Sigmoid colon (tissue), 7 donors: ENCODE data around the gene COL28A1. TPM values are rescaled to one million over a fixed set of nuclear protein-coding genes. Genes with fewer than 3 reads are reported as not detected.

Experiments used
- DNase-seq: peaks from one replicate; pipeline ENCODE4 v3.0.0-alpha.2; 2019
- H3K27ac ChIP-seq, 4 donors: fragments of 200-600 bp; sonication (generic); one replicate each; pipeline ENCODE4 v1.5.1; 2016 to 2019; ENCODE audit warnings: mild to moderate bottlenecking in 1 of 4
- H3K27me3 ChIP-seq, 3 donors: fragments of 200-600 bp; sonication (generic); one replicate each; pipeline ENCODE4 v1.5.1; 2019; ENCODE audit warnings: mild to moderate bottlenecking in 1 of 3
- H3K36me3 ChIP-seq, 4 donors: fragments of 200-600 bp; sonication (generic); one replicate each; pipeline ENCODE4 v1.5.1; 2016 to 2019
- H3K4me1 ChIP-seq, 4 donors: fragments of 200-600 bp; sonication (generic); one replicate each; pipeline ENCODE4 v1.5.1; 2017 to 2019
- H3K4me3 ChIP-seq, 4 donors: fragments of 200-600 bp; sonication (generic); one replicate each; pipeline ENCODE4 v1.5.1; 2017 to 2019; ENCODE audit warnings: mild to moderate bottlenecking in 2 of 4, moderate library complexity in 1 of 4
- H3K9me3 ChIP-seq, 4 donors: fragments of 200-600 bp in 3 of 4; sonication (generic) in 3 of 4; one replicate each; pipeline versions ENCODE4 v1.5.1 to v1.6.1; 2013 to 2019
- EP300 ChIP-seq, 4 donors: sonication (generic); formaldehyde crosslinking; IDR thresholded peaks; one replicate each; pipeline ENCODE4 v1.6.1; 2017; ENCODE audit warnings: antibody characterized with exemption in 4 of 4
- POLR2A ChIP-seq, 2 donors: fragments of 450-650 bp; IDR thresholded peaks; one replicate each; pipeline ENCODE4 v1.6.1; 2016; ENCODE audit warnings: antibody characterized with exemption in 2 of 2, mild to moderate bottlenecking in 2 of 2, moderate library complexity in 2 of 2
- POLR2AphosphoS5 ChIP-seq, 4 donors: sonication (generic); formaldehyde crosslinking; IDR thresholded peaks; one replicate each; pipeline ENCODE4 v1.6.1; 2017; ENCODE audit warnings: antibody characterized with exemption in 4 of 4
- WGBS, 2 donors: extraction: QIAGEN DNeasy Blood & Tissue Kit; methylation state at CpG; one replicate each; pipeline ENCODE4 v1.1.7; 2013; 5-methylcytosine and 5-hydroxymethylcytosine counted together
- intact Hi-C: fragments of 100-400 bp; cut with DNase I; formaldehyde crosslinking; loops from one replicate; pipeline ENCODE4 v1.15.1; 2023
- polyA plus RNA-seq, 3 donors: library from polyadenylated mRNA; stranded (reverse); fragments of 200-250 nt; gene quantifications; one replicate each; pipeline ENCODE4 v1.2.3, GENCODE V29; 2013
- total RNA-seq, 4 donors: library from RNA; depleted of rRNA; stranded (reverse); fragments of >200 nt; gene quantifications; one replicate each; pipeline ENCODE4 v1.1.0, GENCODE V29; 2016
- TF ChIP-seq, protein P1 (sequence below), 4 experiments: fragments of 450-650 bp in 3 of 4; fragments of 200-600 bp in 1 of 4; IDR thresholded peaks; one replicate each; pipeline ENCODE4 v1.5.1; 2016 to 2019; ENCODE audit warnings: antibody characterized with exemption in 4 of 4, mild to moderate bottlenecking in 3 of 4, moderate library complexity in 2 of 4
- donor health status: healthy with polysubstance abuse.
- donor health status: Bipolar disorder and iron deficiency.
- donor health status: healthy.

COL28A1 gene
- total and polyA plus RNA-seq, 7 donors = 0.60 to 25.5 (median 9.9) TPM

DNA sequence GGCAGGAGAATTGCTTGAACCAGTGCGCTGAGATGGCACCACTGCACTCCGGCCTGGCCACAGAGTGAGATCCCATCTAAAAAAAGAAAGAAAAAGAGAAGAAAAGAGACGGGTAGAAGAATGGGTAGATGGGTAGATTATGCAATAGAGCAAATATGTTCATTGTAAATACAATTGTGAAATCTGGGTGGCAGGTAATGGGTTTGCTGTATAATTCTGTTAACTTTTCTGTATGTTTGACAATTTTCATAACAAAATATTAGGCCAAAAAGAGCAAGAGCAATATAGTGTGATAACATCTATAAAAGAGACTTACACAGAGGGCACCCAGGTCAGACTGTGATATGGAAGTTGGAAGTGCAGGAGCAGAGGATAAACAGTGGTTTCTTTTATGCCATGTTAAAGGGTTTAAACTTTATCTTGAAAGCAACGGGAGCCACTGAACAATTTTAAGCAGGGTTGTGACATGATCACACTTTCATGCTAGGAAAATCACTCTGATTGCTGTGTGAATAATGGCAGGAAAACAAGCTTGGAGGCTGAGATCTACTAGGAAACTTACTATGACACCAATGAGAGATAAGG, 6.7 kb upstream of the COL28A1 start:
- Histone ChIP-seq H3K27ac (no peak overlapping the region), H3K4me3 (no peak overlapping the region), H3K4me1 (no peaks in the 10 kb centered on the region), H3K27me3 (no peaks in the 10 kb centered on the region), H3K36me3 (no peaks in the 10 kb centered on the region), H3K9me3 (no peaks in the 10 kb centered on the region)
- TF ChIP-seq, protein P1, sequence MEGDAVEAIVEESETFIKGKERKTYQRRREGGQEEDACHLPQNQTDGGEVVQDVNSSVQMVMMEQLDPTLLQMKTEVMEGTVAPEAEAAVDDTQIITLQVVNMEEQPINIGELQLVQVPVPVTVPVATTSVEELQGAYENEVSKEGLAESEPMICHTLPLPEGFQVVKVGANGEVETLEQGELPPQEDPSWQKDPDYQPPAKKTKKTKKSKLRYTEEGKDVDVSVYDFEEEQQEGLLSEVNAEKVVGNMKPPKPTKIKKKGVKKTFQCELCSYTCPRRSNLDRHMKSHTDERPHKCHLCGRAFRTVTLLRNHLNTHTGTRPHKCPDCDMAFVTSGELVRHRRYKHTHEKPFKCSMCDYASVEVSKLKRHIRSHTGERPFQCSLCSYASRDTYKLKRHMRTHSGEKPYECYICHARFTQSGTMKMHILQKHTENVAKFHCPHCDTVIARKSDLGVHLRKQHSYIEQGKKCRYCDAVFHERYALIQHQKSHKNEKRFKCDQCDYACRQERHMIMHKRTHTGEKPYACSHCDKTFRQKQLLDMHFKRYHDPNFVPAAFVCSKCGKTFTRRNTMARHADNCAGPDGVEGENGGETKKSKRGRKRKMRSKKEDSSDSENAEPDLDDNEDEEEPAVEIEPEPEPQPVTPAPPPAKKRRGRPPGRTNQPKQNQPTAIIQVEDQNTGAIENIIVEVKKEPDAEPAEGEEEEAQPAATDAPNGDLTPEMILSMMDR (IDR thresholded peaks at IDR 0.05) = no peak
- no peak for TF ChIP-seq POLR2AphosphoS5 (IDR thresholded peaks at IDR 0.05)
- TF ChIP-seq POLR2A (IDR thresholded peaks at IDR 0.05) = no peak
- TF ChIP-seq EP300 (IDR thresholded peaks at IDR 0.05) = no peak
- no peak for DNase-seq
- intact Hi-C loops = loop anchor here (5.0 kb wide), 1 partner anchor 440 kb away; no protein-coding TSS in a partner anchor
- 46 to 70% methylated on average over 4 of the region's 4 CpGs for WGBS, 2 donors

DNA sequence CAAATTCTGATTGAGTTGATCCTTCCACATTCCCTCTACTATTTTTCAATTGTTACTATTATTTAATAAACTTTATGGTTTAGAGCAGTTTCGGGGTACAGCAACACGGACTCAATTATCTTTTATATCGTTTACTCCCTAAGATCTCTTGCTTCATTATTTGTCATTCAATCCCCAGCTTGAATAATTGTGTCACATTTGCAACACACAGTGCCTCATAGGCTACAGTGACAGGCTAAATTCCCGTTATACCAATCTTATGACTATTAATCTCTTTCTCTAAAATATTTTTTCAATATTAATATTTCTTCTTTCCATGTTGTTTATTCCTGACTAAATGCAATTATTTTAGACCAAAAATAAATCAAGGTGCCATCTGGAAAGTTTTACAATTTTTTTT, 4.0 kb upstream of the COL28A1 start:
- Histone ChIP-seq H3K4me1 (no peaks in the 10 kb centered on the region), H3K36me3 (no peaks in the 10 kb centered on the region), H3K27me3 (no peaks in the 10 kb centered on the region), H3K4me3 (no peak overlapping the region), H3K9me3 (no peaks in the 10 kb centered on the region), H3K27ac (no peak overlapping the region)
- 93 to 94% methylated on average over 4 of the region's 4 CpGs for WGBS, 2 donors
- no peak for DNase-seq
- TF ChIP-seq POLR2A (IDR thresholded peaks at IDR 0.05) (no peak), EP300 (IDR thresholded peaks at IDR 0.05) (no peak), POLR2AphosphoS5 (IDR thresholded peaks at IDR 0.05) (no peak)
- TF ChIP-seq, protein P1 (IDR thresholded peaks at IDR 0.05) = no peak
- intact Hi-C loops = loop anchor here (2.0 to 5.0 kb wide), 2 partner anchors 115 to 437 kb away; no protein-coding TSS in a partner anchor

DNA sequence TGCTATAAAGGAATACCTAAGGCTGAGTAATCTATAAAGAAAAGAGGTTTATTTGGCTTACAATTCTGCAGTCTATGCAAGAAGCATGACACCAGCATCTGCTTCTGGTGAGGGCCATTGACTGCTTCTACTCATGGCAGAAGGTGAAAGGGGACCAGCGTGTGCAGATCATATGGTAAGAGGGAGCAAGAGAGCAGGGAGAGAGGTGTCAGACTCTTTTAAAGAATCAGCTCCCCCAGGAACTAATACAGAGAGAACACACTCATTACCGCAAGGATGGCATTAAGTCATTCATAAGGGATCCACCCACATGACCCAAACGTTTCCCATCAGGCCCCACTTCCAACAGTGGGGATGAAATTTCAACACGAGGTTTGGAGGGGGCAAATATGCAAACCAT, 3.5 kb upstream of the COL28A1 start:
- no peaks in the 10 kb centered on the region for H3K27me3 ChIP-seq
- no peak for DNase-seq
- H3K4me3 ChIP-seq = no peak overlapping the region
- H3K9me3 ChIP-seq = no peaks in the 10 kb centered on the region
- intact Hi-C loops = no loop called here
- H3K4me1 ChIP-seq = no peaks in the 10 kb centered on the region
- TF ChIP-seq POLR2AphosphoS5 (IDR thresholded peaks at IDR 0.05) (no peak), EP300 (IDR thresholded peaks at IDR 0.05) (no peak), POLR2A (IDR thresholded peaks at IDR 0.05) (no peak)
- TF ChIP-seq, protein P1 (IDR thresholded peaks at IDR 0.05) = no peak
- WGBS, 2 donors = 78 to 84% methylated on average over 4 of the region's 4 CpGs
- no peak overlapping the region for H3K27ac ChIP-seq
- no peaks in the 10 kb centered on the region for H3K36me3 ChIP-seq

DNA sequence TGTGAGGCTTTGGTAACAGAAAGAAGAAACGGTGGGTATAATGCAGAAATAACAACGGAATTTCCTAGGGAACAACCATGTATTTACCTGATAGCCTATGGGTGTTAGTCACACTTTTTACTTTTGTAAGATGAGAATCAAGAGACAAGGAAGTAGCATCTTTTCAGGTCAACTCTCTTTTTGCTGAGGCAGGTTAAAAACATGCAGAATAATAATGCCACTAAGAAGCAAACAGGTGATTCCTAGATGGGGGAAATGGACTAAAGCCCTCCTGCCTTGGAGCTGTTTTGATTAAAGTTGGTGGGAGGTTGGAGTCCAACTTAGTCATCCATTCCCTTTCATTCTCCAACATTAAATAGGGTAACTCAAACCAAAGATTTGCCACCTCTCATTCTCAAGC, 2.0 kb upstream of the COL28A1 start:
- intact Hi-C loops = no loop called here
- no peak overlapping the region for H3K27ac ChIP-seq

More for the DNA sequence above, 2.0 kb upstream of the COL28A1 start:
- DNase-seq = no peak
- no peak overlapping the region for H3K4me3 ChIP-seq
- no peaks in the 10 kb centered on the region for H3K4me1 ChIP-seq
- H3K9me3 ChIP-seq = no peaks in the 10 kb centered on the region
- no peaks in the 10 kb centered on the region for H3K27me3 ChIP-seq
- TF ChIP-seq POLR2A (IDR thresholded peaks at IDR 0.05) (no peak), POLR2AphosphoS5 (IDR thresholded peaks at IDR 0.05) (no peak), EP300 (IDR thresholded peaks at IDR 0.05) (no peak)
- TF ChIP-seq, protein P1 (IDR thresholded peaks at IDR 0.05) = no peak
- H3K36me3 ChIP-seq = no peaks in the 10 kb centered on the region
- WGBS, 2 donors = 90 to 93% methylated on average over 2 of the region's 2 CpGs
